GM12891 (cell line): ENCODE results near the gene TMEM31.

ENCODE experiments used
- PAX5 ChIP-seq: IDR thresholded peaks from 2 replicates; pipeline ENCODE4 v1.6.1; 2011; ENCODE audit warnings: low read length, moderate library complexity, mild to moderate bottlenecking; ENCODE audit not compliant: insufficient read depth, severe bottlenecking
- POLR2A ChIP-seq: IDR thresholded peaks from 2 replicates; pipeline ENCODE4 v1.6.1; 2011; ENCODE audit warnings: low read depth, low read length, control low read depth
- POLR2AphosphoS5 ChIP-seq: IDR thresholded peaks from 2 replicates; pipeline ENCODE4 v1.6.1; 2011; ENCODE audit warnings: low read depth, low read length, control low read depth
- SPI1 ChIP-seq: IDR thresholded peaks from 2 replicates; pipeline ENCODE4 v1.6.1; 2011; ENCODE audit warnings: low read depth, low read length, control low read depth
- TAF1 ChIP-seq: IDR thresholded peaks from 2 replicates; pipeline ENCODE4 v1.6.1; 2011; ENCODE audit warnings: low read depth, low read length, control low read depth

DNA sequence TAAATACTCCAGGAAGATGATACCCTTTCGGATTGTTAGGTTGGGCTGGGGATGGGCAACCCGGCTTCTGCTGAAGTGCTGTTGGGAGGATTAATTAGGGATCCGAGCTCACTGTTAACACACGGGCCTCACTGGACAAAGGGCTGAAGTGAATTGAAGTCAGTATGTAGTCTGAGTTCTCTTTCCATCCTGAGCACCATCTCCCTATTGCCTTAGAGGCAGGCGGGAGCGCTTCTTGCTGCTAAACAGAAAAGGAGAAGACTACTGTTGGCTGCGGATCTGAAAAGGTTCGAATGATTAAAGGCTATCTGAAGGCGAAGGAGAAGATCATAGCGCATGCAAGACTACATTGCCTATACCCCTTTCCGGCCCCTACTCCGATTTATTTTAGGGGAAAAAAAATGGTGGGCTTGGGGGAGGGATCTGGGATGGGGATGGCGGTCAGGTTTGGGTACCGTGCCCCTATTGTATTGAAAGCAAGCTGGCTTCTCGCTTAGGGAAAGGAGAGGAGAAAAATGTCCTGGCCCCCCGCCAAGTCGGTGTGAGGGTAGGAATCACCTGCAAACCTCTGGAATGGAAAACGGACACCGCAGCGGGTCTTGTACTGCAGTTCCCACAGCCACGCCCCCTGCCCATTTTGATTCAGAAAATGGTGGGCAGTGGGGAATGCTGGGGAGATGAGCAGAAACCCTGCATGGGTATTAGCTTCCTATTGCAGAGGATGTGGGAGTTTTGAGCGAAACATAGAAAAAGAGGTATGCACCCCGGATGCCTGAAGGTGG lies 46.5 kb upstream of the TMEM31 start:
- no peak for TF ChIP-seq POLR2AphosphoS5
- TF ChIP-seq POLR2A = no peak
- no peak for TF ChIP-seq SPI1
- no peak for TF ChIP-seq PAX5
- no peak for TF ChIP-seq TAF1
